Embryonic facial prominence (tissue), 1 donor: Measurements from ENCODE around the gene SLC17A2.
"Not testable (repeated sequence)": the region's sequence is repeated elsewhere in the genome, so short reads cannot be mapped to it uniquely, and the experiment has no call there.

ENCODE experiments used
- DNase-seq: peaks from one replicate; pipeline ENCODE4 v3.0.0-alpha.2; 2016; ENCODE audit errors: extremely low spot score

The SLC17A2 gene

GRCh38 chr6:25952535-25952934, 22.0 kb upstream of the SLC17A2 start:
- no peak for DNase-seq

GRCh38 chr6:25951296-25952032, 21.0 kb upstream of the SLC17A2 start:
- DNase-seq = no peak

GRCh38 chr6:25950297-25950696, 19.8 kb upstream of the SLC17A2 start:
- no peak for DNase-seq

- no peak for DNase-seq
These were observed 19.2 kb upstream of the SLC17A2 start for GRCh38 chr6:25949695-25950094.

- not testable (repeated sequence) for DNase-seq
These were observed 17.0 kb upstream of the SLC17A2 start for GRCh38 chr6:25947492-25947891.

- DNase-seq = no peak
These were observed 16.1 kb upstream of the SLC17A2 start for GRCh38 chr6:25946631-25947030.

- not testable (repeated sequence) for DNase-seq
These were observed 15.2 kb upstream of the SLC17A2 start for GRCh38 chr6:25945738-25946137.

GRCh38 chr6:25944688-25945574, 14.4 kb upstream of the SLC17A2 start:
- no peak for DNase-seq

- no peak for DNase-seq
These were observed 13.4 kb upstream of the SLC17A2 start for GRCh38 chr6:25943887-25944286.

- no peak for DNase-seq
These were observed 12.2 kb upstream of the SLC17A2 start for GRCh38 chr6:25942561-25943147.

GRCh38 chr6:25939593-25939992, 9.1 kb upstream of the SLC17A2 start:
- DNase-seq = no peak

- DNase-seq = no peak
These were observed 5.5 kb upstream of the SLC17A2 start for GRCh38 chr6:25935953-25936352.

- DNase-seq = no peak
These were observed 4.3 kb upstream of the SLC17A2 start for GRCh38 chr6:25934735-25935313.

GRCh38 chr6:25934156-25934555, 3.7 kb upstream of the SLC17A2 start:
- DNase-seq = no peak

GRCh38 chr6:25931411-25931709, 869 bp upstream of the SLC17A2 start:
- DNase-seq = no peak

- DNase-seq = not testable (repeated sequence)
These were observed 706 bp downstream of the SLC17A2 start for GRCh38 chr6:25929785-25930184.

- DNase-seq = no peak
These were observed 1.7 kb downstream of the SLC17A2 start for GRCh38 chr6:25928562-25929324.

GRCh38 chr6:25927756-25928216, 2.7 kb downstream of the SLC17A2 start:
- no peak for DNase-seq

GRCh38 chr6:25927178-25927577, 3.3 kb downstream of the SLC17A2 start:
- DNase-seq = no peak

- DNase-seq = no peak
These were observed 4.6 kb downstream of the SLC17A2 start for GRCh38 chr6:25925876-25926275.

- no peak for DNase-seq
These were observed 8.2 kb downstream of the SLC17A2 start for GRCh38 chr6:25922301-25922700.
